CD4-positive, CD25-positive, alpha-beta regulatory T cell (primary cell): Measurements from ENCODE around the gene SSC5D. TPM values are rescaled to one million over a fixed set of nuclear protein-coding genes. Genes with fewer than 3 reads are reported as not detected.

Source experiments
- ATAC-seq, 2 donors: fragments of 150-1000 bp; cut with Tn5 transposase; one replicate each; pipeline ENCODE4 v1.10.0; 2021; ENCODE audit warnings: low read depth in 2 of 2, moderate number of reproducible peaks in 2 of 2, moderate library complexity in 1 of 2
- DNase-seq, 3 donors: peaks; one replicate each; pipeline versions ENCODE4 v3.0.0 to v3.0.0-alpha.2; 2012 to 2022; ENCODE audit warnings: mixed read lengths in 1 of 3
- H3K27ac ChIP-seq: one replicate; pipeline ENCODE4 v1.7.0; 2013; ENCODE audit warnings: mild to moderate bottlenecking, low read length; ENCODE audit not compliant: insufficient read depth, poor library complexity, severe bottlenecking
- H3K27me3 ChIP-seq: one replicate; pipeline ENCODE4 v1.7.0; 2013; ENCODE audit warnings: low read length; ENCODE audit not compliant: control insufficient read depth, insufficient read depth
- H3K36me3 ChIP-seq: one replicate; pipeline ENCODE4 v1.7.0; 2013; ENCODE audit warnings: mild to moderate bottlenecking, low read length, moderate library complexity; ENCODE audit not compliant: control insufficient read depth, insufficient read depth
- H3K4me1 ChIP-seq: 2 replicates; pipeline ENCODE4 v1.7.0; 2013; ENCODE audit warnings: mild to moderate bottlenecking, low read length; ENCODE audit not compliant: insufficient read depth, control insufficient read depth, poor library complexity, severe bottlenecking
- H3K4me3 ChIP-seq: one replicate; pipeline ENCODE4 v1.7.0; 2013; ENCODE audit warnings: low read depth, mild to moderate bottlenecking, low read length, moderate library complexity
- H3K9me3 ChIP-seq, 2 experiments: 1 replicate in 1 of 2; 2 replicates in 1 of 2; pipeline ENCODE4 v1.7.0; 2013; ENCODE audit warnings: low read length in 2 of 2, mild to moderate bottlenecking in 1 of 2, moderate library complexity in 1 of 2; ENCODE audit not compliant: control insufficient read depth in 2 of 2
- H3K27ac Mint-ChIP-seq, 3 donors: one replicate each; pipeline ENCODE4 v1.8.0; 2020 to 2022; ENCODE audit warnings: mild to moderate bottlenecking in 3 of 3, mixed read lengths in 3 of 3, moderate library complexity in 2 of 3
- H3K27me3 Mint-ChIP-seq: one replicate; pipeline ENCODE4 v1.8.0; 2022; ENCODE audit warnings: mild to moderate bottlenecking, mixed read lengths
- H3K36me3 Mint-ChIP-seq: one replicate; pipeline ENCODE4 v1.8.0; 2020; ENCODE audit warnings: mixed read lengths
- H3K4me1 Mint-ChIP-seq, 4 donors: one replicate each; pipeline ENCODE4 v1.8.0; 2020 to 2022; ENCODE audit warnings: mixed read lengths in 4 of 4, mild to moderate bottlenecking in 1 of 4
- H3K4me3 Mint-ChIP-seq, 4 donors: one replicate each; pipeline ENCODE4 v1.8.0; 2020 to 2022; ENCODE audit warnings: mild to moderate bottlenecking in 4 of 4, mixed read lengths in 4 of 4, moderate library complexity in 3 of 4
- H3K9me3 Mint-ChIP-seq, 7 donors: one replicate each; pipeline ENCODE4 v1.8.0; 2020 to 2022; ENCODE audit warnings: mixed read lengths in 7 of 7, mild to moderate bottlenecking in 3 of 7, moderate library complexity in 2 of 7
- polyA plus RNA-seq, 4 donors: library from polyadenylated mRNA; unstranded; fragments of 300-500 nt; fragmentation: Illumina TruSeq; gene quantifications; one replicate each; pipeline ENCODE4 v1.2.3, GENCODE V29; 2021
- total RNA-seq: library from RNA; stranded (reverse); gene quantifications from one replicate; pipeline ENCODE4 v1.2.3, GENCODE V29; 2022

SSC5D gene
- total and polyA plus RNA-seq, 5 donors from 2014 or later, result 0.27 TPM; not detected in 4

GRCh38 chr19:55478364-55478763 is 9.9 kb upstream of the SSC5D start:
- no peak for DNase-seq

GRCh38 chr19:55479045-55479444 is 9.2 kb upstream of the SSC5D start:
- no peaks in the 10 kb centered on the region for H3K9me3 Mint-ChIP-seq

More at GRCh38 chr19:55478364-55478763, 9.9 kb upstream of the SSC5D start:
- no peak overlapping the region for H3K27ac ChIP-seq
- Mint-ChIP-seq H3K9me3 (no peaks in the 10 kb centered on the region), H3K36me3 (peaks cover 5% of the 10 kb centered on the region), H3K27me3 (peaks cover 5% of the 10 kb centered on the region), H3K4me3 (peak overlapping the region; percentile 18 to 98 (median 88)), H3K4me1 (peaks cover 0 to 42% (median 23%) of the 10 kb centered on the region in 4 donors), H3K27ac (peak overlapping the region in 2 of 3 donors; percentile 82 to 94)
- no peaks in the 10 kb centered on the region for H3K27me3 ChIP-seq
- H3K36me3 ChIP-seq, result no peaks in the 10 kb centered on the region
- no peaks in the 10 kb centered on the region for H3K9me3 ChIP-seq
- no peak for ATAC-seq
- peaks cover 19% of the 10 kb centered on the region for H3K4me1 ChIP-seq
- H3K4me3 ChIP-seq, result no peak overlapping the region

GRCh38 chr19:55479451-55480230 is 8.6 kb upstream of the SSC5D start:
- Histone ChIP-seq H3K9me3 (no peaks in the 10 kb centered on the region), H3K4me1 (peaks cover 32% of the 10 kb centered on the region), H3K27me3 (no peaks in the 10 kb centered on the region), H3K4me3 (no peak overlapping the region), H3K36me3 (no peaks in the 10 kb centered on the region), H3K27ac (no peak overlapping the region)
- peaks cover 0 to 46% (median 23%) of the 10 kb centered on the region in 4 donors for H3K4me1 Mint-ChIP-seq
- no peak for DNase-seq
- peaks cover 5% of the 10 kb centered on the region for H3K27me3 Mint-ChIP-seq
- H3K4me3 Mint-ChIP-seq, result peak overlapping the region; percentile 26 to 95 (median 76)
- H3K36me3 Mint-ChIP-seq, result peaks cover 5% of the 10 kb centered on the region
- no peaks in the 10 kb centered on the region for H3K9me3 Mint-ChIP-seq
- H3K27ac Mint-ChIP-seq, result peak overlapping the region; percentile 27 to 82 (median 59)
- ATAC-seq, result no peak

More at GRCh38 chr19:55479045-55479444, 9.2 kb upstream of the SSC5D start:
- DNase-seq, result no peak
- Mint-ChIP-seq H3K4me3 (peak overlapping the region; percentile 65 to 95 (median 75)), H3K36me3 (peaks cover 5% of the 10 kb centered on the region), H3K27ac (peak overlapping the region in 1 of 3 donors; percentile 82), H3K27me3 (peaks cover 5% of the 10 kb centered on the region), H3K4me1 (peaks cover 0 to 42% (median 23%) of the 10 kb centered on the region in 4 donors)
- Histone ChIP-seq H3K9me3 (no peaks in the 10 kb centered on the region), H3K4me3 (no peak overlapping the region), H3K27ac (no peak overlapping the region), H3K27me3 (no peaks in the 10 kb centered on the region), H3K36me3 (no peaks in the 10 kb centered on the region), H3K4me1 (peaks cover 26% of the 10 kb centered on the region)
- no peak for ATAC-seq

- Histone ChIP-seq H3K27me3 (no peaks in the 10 kb centered on the region), H3K27ac (no peak overlapping the region), H3K4me3 (no peak overlapping the region), H3K9me3 (no peaks in the 10 kb centered on the region), H3K4me1 (peaks cover 34% of the 10 kb centered on the region), H3K36me3 (no peaks in the 10 kb centered on the region)
- ATAC-seq (no peak), DNase-seq (no peak)
- peaks cover 0 to 45% (median 26%) of the 10 kb centered on the region in 4 donors for H3K4me1 Mint-ChIP-seq
- no peaks in the 10 kb centered on the region for H3K9me3 Mint-ChIP-seq
- no peak overlapping the region for H3K4me3 Mint-ChIP-seq
- H3K27me3 Mint-ChIP-seq, result peaks cover 5% of the 10 kb centered on the region
- H3K27ac Mint-ChIP-seq, result no peak overlapping the region
- H3K36me3 Mint-ChIP-seq, result peaks cover 5% of the 10 kb centered on the region
Observed at GRCh38 chr19:55481148-55481793, 7.0 kb upstream of the SSC5D start.

- Histone ChIP-seq H3K27me3 (no peaks in the 10 kb centered on the region), H3K27ac (no peak overlapping the region), H3K4me3 (no peak overlapping the region), H3K4me1 (peaks cover 34% of the 10 kb centered on the region), H3K36me3 (no peaks in the 10 kb centered on the region), H3K9me3 (no peaks in the 10 kb centered on the region)
- H3K9me3 Mint-ChIP-seq, result no peaks in the 10 kb centered on the region
- peaks cover 5% of the 10 kb centered on the region for H3K27me3 Mint-ChIP-seq
- H3K4me1 Mint-ChIP-seq, result peaks cover 0 to 43% (median 26%) of the 10 kb centered on the region in 4 donors
- ATAC-seq (no peak), DNase-seq (no peak)
- no peak overlapping the region for H3K27ac Mint-ChIP-seq
- no peak overlapping the region for H3K4me3 Mint-ChIP-seq
- H3K36me3 Mint-ChIP-seq, result peaks cover 5% of the 10 kb centered on the region
Observed at GRCh38 chr19:55481794-55482155, 6.5 kb upstream of the SSC5D start.

- Histone ChIP-seq H3K9me3 (no peaks in the 10 kb centered on the region), H3K27me3 (no peaks in the 10 kb centered on the region), H3K4me1 (peaks cover 29% of the 10 kb centered on the region), H3K36me3 (no peaks in the 10 kb centered on the region), H3K4me3 (no peak overlapping the region), H3K27ac (no peak overlapping the region)
- no peaks in the 10 kb centered on the region for H3K9me3 Mint-ChIP-seq
- H3K36me3 Mint-ChIP-seq, result peaks cover 5% of the 10 kb centered on the region
- DNase-seq (no peak), ATAC-seq (no peak)
- no peak overlapping the region for H3K4me3 Mint-ChIP-seq
- H3K4me1 Mint-ChIP-seq, result peaks cover 0 to 37% (median 23%) of the 10 kb centered on the region in 4 donors
- H3K27me3 Mint-ChIP-seq, result no peaks in the 10 kb centered on the region
- H3K27ac Mint-ChIP-seq, result no peak overlapping the region
Observed at GRCh38 chr19:55482156-55482961, 5.9 kb upstream of the SSC5D start.

- Mint-ChIP-seq H3K4me3 (no peak overlapping the region), H3K9me3 (no peaks in the 10 kb centered on the region), H3K4me1 (peaks cover 0 to 30% (median 16%) of the 10 kb centered on the region in 4 donors), H3K27me3 (no peaks in the 10 kb centered on the region), H3K36me3 (peaks cover 5% of the 10 kb centered on the region), H3K27ac (no peak overlapping the region)
- H3K27me3 ChIP-seq, result no peaks in the 10 kb centered on the region
- no peak overlapping the region for H3K4me3 ChIP-seq
- DNase-seq (no peak), ATAC-seq (no peak)
- no peak overlapping the region for H3K27ac ChIP-seq
- H3K9me3 ChIP-seq, result no peaks in the 10 kb centered on the region
- H3K36me3 ChIP-seq, result no peaks in the 10 kb centered on the region
- H3K4me1 ChIP-seq, result peaks cover 22% of the 10 kb centered on the region
Observed at GRCh38 chr19:55482967-55483705, 5.1 kb upstream of the SSC5D start.
